GM12878 (cell line): Measurements from ENCODE around the gene MB21D2. TPM values are rescaled to one million over a fixed set of nuclear protein-coding genes. Genes with fewer than 3 reads are reported as not detected.
A peak's percentile ranks its signal among the peaks of the same experiment; 100 is the strongest.

Experiments used
- CHD2 ChIP-seq: IDR thresholded peaks from 2 replicates; pipeline ENCODE4 v1.6.1; 2011; ENCODE audit warnings: low read depth, low read length, improper control_type of control experiment, borderline replicate concordance
- CREB1 ChIP-seq: IDR thresholded peaks from 2 replicates; pipeline ENCODE4 v1.6.1; 2012; ENCODE audit warnings: low read depth, mild to moderate bottlenecking, inconsistent platforms
- E4F1 ChIP-seq: fragments of 450-650 bp; IDR thresholded peaks from 2 replicates; pipeline ENCODE4 v1.6.1; 2018; ENCODE audit warnings: borderline replicate concordance, mild to moderate bottlenecking; ENCODE audit not compliant: partially characterized antibody
- ESRRA ChIP-seq: IDR thresholded peaks from 2 replicates; pipeline ENCODE4 v1.6.1; 2012; ENCODE audit warnings: mild to moderate bottlenecking, low read length, improper control_type of control experiment
- KDM1A ChIP-seq: fragments of 200-600 bp; sonication (generic); IDR thresholded peaks from 2 replicates; pipeline ENCODE4 v1.6.1; 2016; ENCODE audit warnings: borderline replicate concordance
- MTA2 ChIP-seq: fragments of 450-650 bp; IDR thresholded peaks from 2 replicates; pipeline ENCODE4 v1.6.1; 2016; ENCODE audit warnings: low read depth, mild to moderate bottlenecking, moderate library complexity
- NFYB ChIP-seq: IDR thresholded peaks from 2 replicates; pipeline ENCODE4 v1.6.1; 2011; ENCODE audit warnings: low read depth, mild to moderate bottlenecking, low read length, improper control_type of control experiment, moderate library complexity; ENCODE audit not compliant: insufficient read depth
- PML ChIP-seq: IDR thresholded peaks from 2 replicates; pipeline ENCODE4 v1.6.1; 2012; ENCODE audit warnings: low read length, inconsistent platforms
- POLR2AphosphoS5 ChIP-seq: IDR thresholded peaks from 2 replicates; pipeline ENCODE4 v1.6.1; 2011; ENCODE audit warnings: mild to moderate bottlenecking, low read length, inconsistent platforms
- PRDM15 ChIP-seq: fragments of 450-650 bp; formaldehyde crosslinking; IDR thresholded peaks from 2 replicates; pipeline ENCODE4 v1.4.0; 2020; ENCODE audit warnings: mild to moderate bottlenecking, moderate library complexity
- RAD21 ChIP-seq: IDR thresholded peaks from 2 replicates; pipeline ENCODE4 v1.6.1; 2011; ENCODE audit warnings: mild to moderate bottlenecking, low read depth, low read length, moderate library complexity; ENCODE audit not compliant: insufficient read depth
- REST ChIP-seq: IDR thresholded peaks from 2 replicates; pipeline ENCODE4 v1.6.1; 2012; ENCODE audit warnings: mild to moderate bottlenecking, low read depth, low read length
- ZNF207 ChIP-seq: fragments of 450-650 bp; IDR thresholded peaks from 2 replicates; pipeline ENCODE4 v1.6.1; 2014; ENCODE audit warnings: antibody characterized with exemption, mild to moderate bottlenecking, borderline replicate concordance
- ZNF384 ChIP-seq: IDR thresholded peaks from 2 replicates; pipeline ENCODE4 v1.6.1; 2012; ENCODE audit warnings: low read depth, mild to moderate bottlenecking, low read length, improper control_type of control experiment, borderline replicate concordance
- ZNF592 ChIP-seq: fragments of 450-650 bp; IDR thresholded peaks from 2 replicates; pipeline ENCODE4 v1.6.1; 2017; ENCODE audit warnings: mild to moderate bottlenecking, moderate library complexity
- polyA plus RNA-seq, 11 experiments: library from polyadenylated mRNA; depleted of rRNA in 4 of 11; unstranded in 6 of 11; stranded (reverse) in 5 of 11; fragments of >200 nt; fragmentation: Nextera tagmentation in 4 of 11; fragmentation: Illumina TruSeq in 1 of 11; extraction: Ambion mirVana in 4 of 11; extraction: Trizol in 1 of 11; gene quantifications; 1 replicate in 1 of 11; 2 replicates in 10 of 11; pipeline versions ENCODE4 v1.2.1 to v1.2.3, GENCODE V29; 2011 to 2016; ENCODE audit warnings: inconsistent platforms in 2 of 11, missing spikeins in 2 of 11, low read depth in 1 of 11
- total RNA-seq, 4 experiments: library from RNA; depleted of rRNA in 3 of 4; stranded (reverse); fragments of >200 nt in 3 of 4; fragmentation: Illumina TruSeq in 1 of 4; extraction: Trizol in 1 of 4; gene quantifications; 2 replicates each; pipeline versions ENCODE4 v1.2.1 to v1.2.3, GENCODE V29; 2013 to 2021

The MB21D2 gene
- total and polyA plus RNA-seq, 10 of the 15 experiments (the other 5 are each of a cell fraction or from before 2014, with no cell fraction given), result 7.9 to 21.2 (median 15.3) TPM

GRCh38 chr3:192892981-192893700 lies 24.5 kb downstream of the MB21D2 start (continued):
- no peak for TF ChIP-seq PRDM15 (CRISPR knock-in tag)
- TF ChIP-seq ZNF592, result peak; percentile 93
- TF ChIP-seq CHD2, result peak; percentile 81
- no peak for TF ChIP-seq ESRRA
- TF ChIP-seq ZNF207, result no peak
- TF ChIP-seq E4F1, result no peak
- peak; percentile 83 for TF ChIP-seq CREB1
- peak; percentile 25; the same call in 1 of the 2 replicates for TF ChIP-seq RAD21
- no peak for TF ChIP-seq KDM1A
- TF ChIP-seq REST, result no peak
- no peak for TF ChIP-seq NFYB
- TF ChIP-seq MTA2, result peak; percentile 99
- peak; percentile 52; the same call in 1 of the 2 replicates for TF ChIP-seq PML
- TF ChIP-seq POLR2AphosphoS5, result peak; percentile 50; the same call in 1 of the 2 replicates
- no peak for TF ChIP-seq ZNF384
